Measurements from ENCODE around the gene PLPP2.

PLPP2 gene

DNA sequence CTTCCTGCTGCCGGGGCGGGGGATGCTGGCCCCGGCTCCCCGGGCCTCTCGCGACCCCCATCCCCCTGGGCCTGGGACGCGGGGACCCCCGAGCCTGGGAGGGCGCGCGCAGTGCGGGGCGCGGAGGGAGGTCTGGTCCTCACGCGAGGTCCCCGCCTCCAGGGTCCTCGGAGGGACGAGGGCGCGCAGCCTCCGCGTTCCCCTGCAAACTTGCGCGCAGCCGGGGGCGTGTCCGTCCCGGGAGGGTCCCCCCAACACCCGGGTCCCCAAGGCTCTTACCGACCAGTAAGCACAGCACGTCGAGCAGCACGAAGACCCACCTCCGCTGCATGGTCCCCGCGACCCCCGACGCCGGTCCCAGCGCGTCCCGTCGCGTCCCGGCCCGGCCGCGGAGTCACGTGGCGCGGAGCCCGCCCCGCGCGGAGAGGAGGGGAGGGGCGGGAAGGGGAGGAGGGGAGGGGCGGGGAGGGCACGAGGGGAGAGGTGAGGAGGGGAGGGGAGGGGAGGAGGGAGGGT lies at the start of gene PLPP2:
PLPP2 (minus strand) TSS at position 398 of the 516 bp plus-strand sequence; CDS start at position 331, 67 bp downstream.
- no peak for DNase-seq

DNA sequence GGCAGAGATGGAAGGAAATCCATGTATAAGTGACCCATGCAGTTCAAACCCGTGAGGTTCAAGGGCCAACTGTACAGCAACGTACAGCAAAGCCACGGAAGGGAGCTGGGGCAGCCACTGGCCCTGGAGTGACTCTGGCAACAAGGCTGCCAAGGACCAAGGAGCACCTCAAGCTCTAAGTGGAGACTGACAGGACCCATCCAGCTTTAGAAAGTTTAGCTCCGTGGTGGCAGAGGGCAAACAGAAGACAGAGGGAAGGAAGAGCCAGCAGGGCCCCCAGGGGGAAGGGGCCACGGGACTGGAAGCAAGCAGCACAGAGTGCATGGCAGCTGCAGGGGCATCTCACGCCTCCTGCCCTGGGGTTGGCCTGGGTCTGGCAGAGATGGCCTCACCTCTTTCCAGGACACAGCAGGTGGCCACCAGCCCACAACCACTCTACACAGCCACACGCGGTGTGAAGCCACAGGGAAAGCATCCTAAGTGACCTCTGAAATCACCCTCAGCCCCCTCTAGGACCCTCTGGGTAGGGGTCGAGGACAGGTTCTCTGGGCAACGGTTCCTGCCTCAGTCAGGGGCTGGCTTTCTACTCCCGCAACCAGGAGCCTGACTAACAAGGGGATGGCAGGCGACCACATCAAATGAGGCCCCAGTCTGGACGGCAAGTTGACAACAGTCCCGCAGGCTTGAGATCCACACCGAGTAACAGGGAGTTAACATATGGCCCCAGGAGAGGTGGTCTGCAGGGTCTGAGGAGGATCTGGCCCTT lies 49.6 kb upstream of the PLPP2 start:
- no peak for DNase-seq

DNA sequence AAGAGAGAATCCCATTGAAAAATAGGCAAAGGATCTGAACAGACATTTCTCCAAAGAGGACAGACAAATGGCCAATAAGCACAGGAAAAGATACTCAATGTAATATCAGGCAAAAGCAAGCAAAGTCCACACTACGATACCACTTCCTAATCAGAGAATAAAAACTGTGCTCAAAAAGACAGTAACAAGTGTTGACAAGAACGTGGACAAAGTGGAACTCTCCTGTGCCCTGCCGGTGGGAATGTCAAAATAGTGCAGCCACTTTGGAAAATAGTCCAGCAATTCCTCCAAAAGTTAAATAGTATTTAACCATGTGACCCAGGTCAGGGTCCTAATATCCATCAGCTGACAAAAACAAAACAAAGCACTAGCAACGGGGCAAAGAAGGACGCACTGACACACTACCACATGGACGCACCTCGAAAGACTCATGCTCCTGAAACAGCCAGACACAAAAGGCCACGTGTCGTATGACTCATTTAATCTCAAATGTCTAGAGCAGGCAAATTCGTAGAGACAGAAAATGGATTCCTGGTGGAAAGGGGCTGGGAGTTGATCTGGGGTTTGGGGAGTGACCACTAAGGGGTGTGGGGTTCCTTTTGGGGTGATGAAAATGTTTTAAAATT lies 48.2 kb upstream of the PLPP2 start:
- DNase-seq, result no peak

DNA sequence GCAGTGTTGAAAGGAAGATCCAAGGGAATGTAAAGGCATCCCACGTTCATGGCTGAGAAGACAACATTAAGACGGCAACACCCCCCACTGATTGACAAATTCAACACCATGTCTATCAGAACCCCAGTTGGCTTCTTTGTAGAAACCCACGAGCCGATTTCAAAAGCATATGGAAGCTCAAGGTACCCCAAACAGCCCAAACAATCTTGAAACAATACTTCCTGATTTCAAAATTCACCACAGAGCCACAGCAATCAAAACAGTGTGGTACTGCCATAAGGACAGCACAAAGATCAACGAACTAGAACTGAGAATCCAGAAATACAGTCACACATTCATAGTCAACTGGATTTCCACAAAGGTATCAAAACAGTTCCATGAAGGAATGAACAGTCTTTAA lies 47.2 kb upstream of the PLPP2 start:
- no peak for DNase-seq

DNA sequence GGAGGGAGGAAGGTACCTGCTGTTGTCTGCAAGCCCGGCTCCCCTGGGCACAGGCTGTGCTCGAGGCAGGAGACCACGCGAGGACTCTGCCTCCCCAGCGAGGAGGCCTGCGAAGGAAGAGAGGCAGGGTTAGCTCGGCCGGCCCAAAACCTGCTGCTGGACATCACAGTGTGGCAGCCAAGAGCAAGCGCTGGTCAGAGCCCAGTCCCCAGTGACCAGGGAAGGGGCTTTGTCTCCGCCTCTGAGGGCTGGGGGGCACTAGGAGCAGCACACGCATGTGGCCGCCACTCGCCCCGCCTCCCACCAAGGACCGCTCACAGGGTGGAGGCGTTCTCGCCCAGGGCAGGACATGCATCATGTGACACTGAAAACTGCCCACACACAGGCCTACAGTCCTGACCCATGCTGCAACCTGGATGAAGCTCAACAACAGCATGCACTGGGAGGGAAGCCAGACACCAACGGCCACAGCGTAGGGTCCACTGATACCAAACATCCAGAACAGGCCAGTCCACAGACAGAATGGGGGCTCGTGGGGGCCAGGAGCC lies 44.9 kb upstream of the PLPP2 start:
- no peak for DNase-seq

DNA sequence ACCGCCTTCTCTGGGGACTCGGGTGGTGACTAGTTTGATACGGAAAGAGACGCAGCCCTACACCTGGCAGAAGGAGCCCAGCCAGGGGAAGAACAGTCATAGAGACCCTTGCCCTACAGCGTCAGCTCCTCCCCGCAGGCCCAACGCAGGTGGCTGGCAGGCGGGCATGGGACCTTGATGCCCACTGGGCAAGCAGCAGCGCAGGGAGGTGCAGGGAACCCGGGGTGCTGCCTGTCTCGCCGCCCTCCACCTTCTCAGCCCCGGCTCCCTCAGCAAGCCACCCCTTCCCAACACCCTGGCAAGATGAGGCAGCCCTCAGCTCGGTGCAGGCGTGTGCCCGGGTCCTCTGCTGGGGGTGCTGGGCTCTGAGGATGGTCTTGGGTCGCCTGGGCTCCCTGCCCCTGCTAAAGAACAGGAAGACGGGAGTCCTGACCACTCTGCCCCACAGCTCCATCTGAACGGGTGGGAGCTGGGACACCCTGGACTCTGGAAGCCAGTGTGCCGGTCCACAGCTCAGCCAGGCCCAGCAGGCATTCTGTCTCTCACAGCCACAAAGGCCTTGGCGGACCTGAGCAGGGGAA lies 44.4 kb upstream of the PLPP2 start:
- no peak for DNase-seq

DNA sequence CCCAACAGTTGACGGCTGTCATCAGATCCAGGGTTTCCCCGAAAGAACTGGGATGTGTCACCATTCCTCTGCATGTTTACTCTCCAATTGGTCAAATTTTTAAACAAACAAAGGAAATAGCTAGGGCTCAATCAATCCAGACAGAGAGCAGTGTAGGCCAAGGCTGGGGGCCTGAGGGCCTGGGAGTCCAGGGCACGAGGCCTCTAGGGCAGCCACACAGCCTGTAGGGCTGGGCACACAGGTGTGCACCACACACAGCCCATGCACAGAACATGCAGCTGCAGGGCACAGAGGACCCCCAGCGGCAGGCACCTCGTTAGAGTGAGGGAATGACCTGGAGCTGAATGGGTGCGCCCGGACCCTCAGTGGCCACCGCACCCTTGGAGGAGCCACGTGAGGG lies 43.9 kb upstream of the PLPP2 start:
- DNase-seq, result no peak

DNA sequence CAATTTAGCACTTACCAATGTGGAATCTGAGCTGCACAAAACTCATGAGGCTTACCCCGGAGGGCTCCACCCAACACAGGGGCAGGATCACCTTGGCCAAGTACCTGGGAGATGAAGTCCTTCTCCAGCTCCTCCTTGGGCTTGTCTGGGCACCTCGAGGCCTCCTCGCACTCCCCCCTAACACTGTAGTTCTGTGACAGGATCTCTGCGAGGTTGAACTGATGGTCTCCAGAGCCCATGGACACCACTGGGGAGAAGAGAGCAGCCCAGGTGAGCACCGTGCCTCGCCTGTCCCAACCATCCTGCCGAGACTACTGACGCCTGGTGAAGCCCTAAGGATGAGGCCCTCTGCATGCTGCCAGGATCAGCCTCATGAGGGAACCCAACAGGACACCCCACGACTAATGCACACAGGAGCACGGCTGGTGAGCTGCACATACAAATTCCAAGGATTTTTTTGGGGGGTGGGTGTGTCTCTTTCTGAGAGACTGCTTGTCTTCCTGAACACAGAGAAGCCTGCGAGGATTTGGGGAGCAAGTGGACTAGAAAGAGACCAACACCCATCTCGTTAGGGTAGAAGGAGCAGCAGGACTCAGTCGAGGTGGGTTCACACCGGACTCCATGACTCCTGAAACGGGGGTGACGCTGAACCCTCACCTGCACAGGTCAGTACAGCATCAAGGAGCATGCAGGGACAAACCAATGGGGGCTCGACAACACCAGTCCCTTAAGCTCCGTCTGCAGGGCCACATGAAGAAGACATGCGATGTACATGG lies 43.3 kb upstream of the PLPP2 start:
- no peak for DNase-seq

DNA sequence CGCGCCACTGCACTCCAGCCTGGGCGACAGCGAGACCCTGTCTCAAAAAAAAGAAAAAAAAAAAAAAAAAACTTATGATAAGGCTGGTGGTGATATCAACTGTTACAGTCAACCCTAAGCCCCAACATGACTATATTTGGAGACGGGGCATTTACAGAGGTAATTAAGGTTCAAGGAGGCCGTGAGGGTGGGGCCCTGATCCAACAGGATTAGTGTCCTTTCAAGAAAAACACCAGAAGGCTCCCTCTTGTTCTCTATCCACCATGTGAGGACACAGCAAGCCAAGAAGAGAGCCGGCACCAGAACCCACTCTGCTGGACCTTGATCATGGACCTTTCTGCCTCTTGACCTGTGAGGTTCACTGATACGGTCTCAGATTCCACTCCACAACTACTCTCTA lies 39.3 kb upstream of the PLPP2 start:
- DNase-seq, result no peak

DNA sequence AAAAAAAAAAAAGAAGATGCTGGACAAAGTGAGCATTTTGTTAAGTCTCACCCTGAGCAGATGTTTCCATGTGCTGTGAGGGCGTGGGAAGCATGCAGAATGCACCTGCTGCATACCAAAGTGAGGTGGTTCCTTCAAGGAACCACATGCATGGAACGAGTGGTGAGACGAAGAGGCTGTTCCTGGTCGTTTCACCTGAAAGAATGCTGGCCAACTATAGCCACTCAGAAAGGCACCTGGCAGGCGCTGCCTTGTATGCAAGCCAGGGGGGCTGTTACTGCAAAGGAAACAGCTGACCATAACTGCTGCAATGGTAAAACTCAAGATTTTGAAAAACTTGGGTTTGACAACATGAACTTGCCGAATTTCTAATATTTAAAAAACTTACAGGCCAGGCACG lies 38.7 kb upstream of the PLPP2 start:
- DNase-seq, result no peak

DNA sequence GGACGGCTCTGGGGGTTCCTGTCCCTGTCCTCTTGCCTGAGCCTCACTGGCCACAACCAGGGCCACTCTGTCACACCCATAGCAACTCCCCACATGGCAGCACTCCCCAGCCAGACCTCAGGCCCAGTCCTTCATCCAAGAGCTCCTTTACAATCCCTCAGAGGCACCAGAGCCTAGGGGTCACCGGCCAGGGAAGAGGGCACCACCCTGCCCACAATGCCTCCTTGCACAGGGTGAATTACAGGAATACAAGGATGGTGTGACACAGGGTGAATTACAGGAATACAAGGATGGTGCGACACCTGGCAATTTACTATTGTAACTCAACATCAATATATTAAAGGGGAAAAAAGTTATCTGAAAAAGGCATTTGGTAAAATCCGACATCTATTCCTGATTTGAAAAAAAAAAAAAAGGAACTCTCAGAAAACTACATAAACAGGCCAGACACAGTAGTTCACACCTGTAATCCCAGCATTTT lies 36.9 kb upstream of the PLPP2 start:
- no peak for DNase-seq

DNA sequence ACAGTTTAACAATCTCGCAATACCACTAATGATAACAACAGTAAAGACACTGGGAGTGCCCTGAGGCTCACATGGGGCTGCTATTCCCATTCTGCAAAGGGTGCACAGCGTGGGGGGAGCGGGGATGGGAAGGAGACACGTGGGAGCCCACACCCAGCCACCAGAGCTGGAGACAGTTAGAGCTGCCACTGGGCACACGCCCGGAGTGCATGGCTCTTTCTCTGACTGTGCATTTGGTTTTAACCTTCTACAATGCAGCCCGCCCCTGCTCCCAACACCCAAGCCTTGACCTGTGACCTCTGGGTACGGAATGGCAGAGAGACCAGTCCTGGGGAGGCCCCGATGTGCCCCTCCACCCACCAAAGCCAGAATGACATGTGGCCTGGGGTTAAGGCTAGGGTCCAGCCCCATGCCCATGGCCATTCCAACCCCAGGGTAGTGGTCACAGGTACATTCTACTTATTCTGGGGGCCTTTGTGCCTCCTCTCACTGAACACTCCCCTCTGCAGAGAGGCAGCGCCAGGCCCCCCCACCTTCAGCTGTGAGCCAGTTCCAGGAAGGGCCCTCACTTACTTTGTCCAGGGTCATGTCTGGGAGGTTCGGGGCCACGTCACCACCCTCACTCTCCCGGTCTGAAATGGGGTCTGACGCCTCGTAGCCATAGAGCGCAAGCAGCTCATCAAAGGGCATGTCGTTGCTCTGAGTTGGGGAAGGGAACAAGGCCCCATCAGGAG lies 36.3 kb upstream of the PLPP2 start:
- DNase-seq, result no peak

DNA sequence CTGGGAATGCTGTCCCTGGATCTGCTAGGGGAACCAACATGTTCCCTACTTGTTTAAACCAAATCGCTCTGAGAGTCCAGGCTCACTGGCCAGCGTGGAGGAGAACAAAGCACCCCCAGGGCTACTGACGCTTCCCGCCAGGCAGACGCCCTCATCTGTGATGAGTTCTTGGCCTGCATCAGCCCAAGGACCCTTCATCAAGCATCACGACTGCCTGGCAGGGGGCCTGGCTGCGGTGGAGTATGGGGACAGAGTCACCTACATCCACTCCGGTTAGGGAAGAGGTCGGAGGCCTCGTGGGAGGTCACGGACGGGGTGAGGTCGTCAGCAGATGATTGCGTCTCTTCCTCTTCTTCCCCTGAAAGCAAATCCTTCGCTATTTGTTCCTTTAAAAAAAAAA lies 35.7 kb upstream of the PLPP2 start:
- DNase-seq, result no peak

DNA sequence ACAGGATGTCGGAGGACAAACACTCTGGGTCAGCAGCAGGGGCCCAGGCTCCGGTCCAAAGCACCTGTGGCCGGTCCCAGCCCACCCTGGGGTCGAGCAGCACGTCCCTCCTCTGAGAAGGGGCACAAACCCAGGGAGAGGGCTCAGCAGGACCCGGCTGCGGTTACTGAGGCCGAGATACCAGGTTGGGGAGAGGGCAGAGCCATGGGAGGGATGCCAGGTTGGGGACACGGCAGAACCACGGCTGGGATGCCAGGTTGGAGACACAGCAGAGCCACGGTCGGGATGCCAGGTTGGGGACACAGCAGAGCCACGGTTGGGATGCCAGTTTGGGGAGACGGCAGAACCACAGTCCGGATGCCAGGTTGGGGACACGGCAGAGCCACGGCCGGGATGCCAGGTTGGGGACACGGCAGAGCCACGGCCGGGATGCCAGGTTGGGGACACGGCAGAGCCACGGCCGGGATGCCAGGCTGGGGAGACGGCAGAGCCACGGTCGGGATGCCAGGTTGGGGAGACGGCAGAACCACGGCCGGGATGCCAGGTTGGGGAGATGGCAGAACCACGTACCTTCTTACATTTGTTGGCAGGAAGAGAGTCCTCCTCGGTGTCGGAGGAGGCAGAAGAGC lies 34.8 kb upstream of the PLPP2 start:
- DNase-seq, result no peak

DNA sequence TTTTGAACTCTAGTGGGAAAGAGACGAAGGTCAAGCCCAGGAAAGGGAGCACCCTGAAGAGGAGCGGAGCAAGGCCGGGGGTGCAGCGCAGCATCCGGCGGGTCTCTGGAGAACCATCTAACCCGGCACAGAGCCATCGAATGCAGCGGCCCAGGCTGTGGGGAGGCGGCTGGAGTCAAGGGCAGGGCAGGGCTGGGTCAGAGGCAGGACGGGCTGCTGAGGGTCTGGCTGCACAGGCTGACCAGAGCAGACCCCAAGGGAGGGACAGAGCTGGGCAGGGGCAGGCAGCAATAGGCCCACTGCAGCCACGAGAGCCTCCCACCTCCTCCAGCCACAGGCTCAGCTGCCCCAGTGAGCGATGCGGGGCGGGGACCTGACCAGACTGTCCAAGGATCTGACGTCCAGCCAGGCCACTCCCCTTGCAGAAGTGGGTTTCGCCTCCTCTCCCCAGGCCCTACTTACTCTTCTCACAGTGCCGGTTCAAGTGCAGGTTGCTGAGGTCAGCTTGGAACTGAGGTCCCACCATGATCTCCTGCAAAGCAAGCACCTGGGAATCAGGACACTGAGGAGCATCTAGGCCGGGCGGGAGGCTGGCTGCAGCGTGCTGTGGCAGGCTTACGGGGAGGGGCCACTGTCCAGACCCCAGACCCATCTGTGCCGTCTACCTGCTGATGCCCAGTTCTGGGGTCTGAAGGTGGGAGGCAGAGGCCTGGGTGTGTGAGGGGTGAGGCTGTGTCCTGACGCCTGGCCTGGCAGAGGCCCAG lies 34.2 kb upstream of the PLPP2 start:
- DNase-seq, result no peak

DNA sequence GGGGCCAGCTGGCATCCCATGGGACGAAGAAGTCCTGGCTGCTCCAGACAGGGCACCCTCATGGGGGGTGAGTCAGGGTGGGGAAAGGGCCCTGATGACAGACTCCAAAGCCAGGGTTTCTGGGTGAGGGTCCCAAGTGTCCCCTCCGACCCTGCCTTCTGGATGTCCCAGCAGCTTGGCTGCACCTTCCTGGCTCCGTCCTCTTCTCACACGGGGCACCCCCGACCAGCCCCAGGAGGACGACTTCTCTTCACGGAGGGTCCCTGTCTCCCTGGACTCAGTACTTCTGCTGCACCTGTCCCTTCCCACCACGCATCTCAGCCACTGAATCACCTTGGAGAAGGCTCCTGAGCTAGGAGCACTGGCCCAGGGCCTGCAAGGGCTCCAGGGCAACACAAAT lies 33.5 kb upstream of the PLPP2 start:
- no peak for DNase-seq

DNA sequence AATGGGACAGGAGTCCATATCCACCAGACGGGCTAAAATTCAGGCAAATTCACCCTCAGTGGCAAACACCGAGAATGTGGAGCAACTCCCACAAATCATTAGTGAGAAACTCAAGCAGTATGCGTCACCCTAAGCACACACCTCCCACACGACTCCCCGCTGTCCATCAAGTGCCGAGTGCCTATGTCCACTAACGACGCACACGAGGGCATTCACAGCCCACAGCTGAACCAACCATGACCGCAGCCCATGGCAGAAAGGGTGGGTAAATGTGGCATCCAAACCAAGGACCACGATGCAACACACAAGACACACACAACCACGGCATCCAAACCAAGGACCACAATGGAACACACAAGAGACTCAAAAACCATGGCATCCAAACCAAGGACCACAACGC lies 31.4 kb upstream of the PLPP2 start:
- no peak for DNase-seq

DNA sequence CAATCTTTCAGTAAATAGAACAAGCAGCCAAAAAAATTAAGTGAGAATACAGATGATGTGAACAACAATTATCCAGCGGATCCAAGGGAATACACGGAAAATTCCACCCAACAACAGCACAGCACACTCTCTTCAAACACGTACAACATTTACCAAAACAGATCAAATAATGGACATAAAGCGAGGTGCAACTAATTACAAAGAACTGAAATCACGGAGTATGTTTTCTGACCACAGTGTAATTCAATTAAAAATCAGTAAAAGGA lies 27.2 kb upstream of the PLPP2 start:
- DNase-seq, result no peak

DNA sequence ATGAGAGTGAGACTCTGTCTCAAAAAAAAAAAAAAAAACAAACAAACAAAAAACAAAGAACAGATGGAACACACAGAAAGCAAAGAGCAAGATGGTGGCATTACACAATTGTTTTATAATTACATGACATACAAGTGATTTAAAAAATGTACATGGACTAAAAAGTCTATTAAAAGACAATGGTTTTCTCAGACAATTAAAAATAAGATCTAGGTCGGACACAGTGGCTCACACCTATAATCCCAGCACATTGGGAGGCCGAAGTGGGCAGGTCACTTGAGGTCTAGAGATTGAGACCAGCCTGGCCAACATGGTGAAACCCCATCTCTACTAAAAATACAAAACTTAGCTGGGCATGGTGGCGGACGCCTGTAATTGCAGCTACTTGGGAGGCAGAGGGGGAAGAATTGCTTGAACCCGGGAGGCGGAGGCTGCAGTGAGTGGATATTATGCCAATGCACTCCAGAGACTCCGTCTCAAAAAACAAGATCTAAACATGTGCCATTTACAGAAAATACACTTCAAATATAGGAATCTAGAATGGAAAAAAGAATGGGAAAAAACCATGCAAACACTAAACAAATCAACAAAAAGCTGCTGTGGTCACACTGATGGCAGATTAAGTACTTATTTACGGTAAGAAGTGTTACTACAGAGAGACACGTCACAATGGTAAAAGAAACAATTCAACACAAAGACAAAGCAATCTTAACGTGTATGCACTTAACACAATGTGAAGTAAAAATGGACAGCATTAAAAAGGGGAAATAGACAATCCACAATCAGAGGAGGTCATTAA lies 26.7 kb upstream of the PLPP2 start:
- DNase-seq, result no peak

DNA sequence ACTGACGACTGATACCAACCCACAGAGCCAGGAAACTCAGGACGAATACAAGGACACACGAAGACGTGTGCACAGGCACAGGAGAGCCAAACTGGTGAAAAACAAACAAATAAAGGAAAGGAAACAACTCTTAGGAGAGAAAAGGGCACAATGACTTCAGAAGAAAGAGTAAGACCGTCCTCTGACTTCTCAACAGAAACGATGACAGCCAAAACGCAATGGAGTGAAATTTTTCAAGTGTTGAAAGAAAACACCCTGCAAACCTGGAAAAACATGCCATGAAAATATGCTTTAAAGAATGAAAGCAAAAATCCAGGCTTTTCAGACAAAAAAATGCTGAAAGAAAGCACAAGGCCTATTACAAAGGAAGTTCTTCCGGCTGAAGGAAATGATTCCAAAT lies 24.6 kb upstream of the PLPP2 start:
- no peak for DNase-seq
